Measurements from ENCODE around the gene ETV6. TPM values are rescaled to one million over a fixed set of nuclear protein-coding genes. Genes with fewer than 3 reads are reported as not detected.

ETV6 gene
- polyA plus RNA-seq, 2 of the 4 experiments (the other 2 are of a cell fraction): 4.0 to 7.0 TPM

DNA sequence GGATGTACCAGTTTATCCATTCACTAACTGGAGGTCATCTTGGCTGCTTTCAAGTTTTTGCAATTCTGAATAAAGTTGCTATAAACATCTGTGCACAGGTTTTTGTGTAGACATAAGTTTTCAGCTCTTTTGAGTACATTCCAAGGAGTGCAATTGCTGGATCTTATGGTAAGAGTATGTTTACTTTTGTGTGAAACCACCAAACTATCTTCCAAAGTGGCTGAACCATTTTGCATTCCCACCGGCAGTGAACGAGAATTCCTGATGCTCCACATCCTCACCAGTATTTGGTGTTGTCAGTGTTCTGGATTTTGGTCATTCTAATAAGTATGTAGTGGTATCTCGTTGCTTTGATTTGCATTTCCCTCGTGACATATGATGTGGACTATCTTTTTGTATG is 270.8 kb downstream of the ETV6 start:
- TF ChIP-seq PHF8 (IDR thresholded peaks at IDR 0.05; ENCODE audit: borderline replicate concordance, low read depth) (no peak), HEYL (CRISPR knock-in tag; IDR thresholded peaks at IDR 0.05) (no peak), ZNF302 (CRISPR knock-in tag; IDR thresholded peaks at IDR 0.05) (no peak), KDM1A (IDR thresholded peaks at IDR 0.05; ENCODE audit: low read depth) (no peak), EHF (CRISPR knock-in tag; IDR thresholded peaks at IDR 0.05) (no peak), ZSCAN20 (CRISPR knock-in tag; IDR thresholded peaks at IDR 0.05) (no peak), CBX2 (IDR thresholded peaks at IDR 0.05; ENCODE audit: borderline replicate concordance, low read depth) (no peak), FOSB (CRISPR knock-in tag; IDR thresholded peaks at IDR 0.05) (no peak), RAD21 (conservative IDR thresholded peaks at IDR 0.05 in 1 of 2, IDR thresholded peaks at IDR 0.05 in 1 of 2) (no peak), MAZ (IDR thresholded peaks at IDR 0.05; ENCODE audit: borderline replicate concordance, low read depth, low read length) (no peak), CHD2 (IDR thresholded peaks at IDR 0.05; ENCODE audit: low read length, partially characterized antibody) (no peak)
- TF ChIP-seq, protein P1, sequence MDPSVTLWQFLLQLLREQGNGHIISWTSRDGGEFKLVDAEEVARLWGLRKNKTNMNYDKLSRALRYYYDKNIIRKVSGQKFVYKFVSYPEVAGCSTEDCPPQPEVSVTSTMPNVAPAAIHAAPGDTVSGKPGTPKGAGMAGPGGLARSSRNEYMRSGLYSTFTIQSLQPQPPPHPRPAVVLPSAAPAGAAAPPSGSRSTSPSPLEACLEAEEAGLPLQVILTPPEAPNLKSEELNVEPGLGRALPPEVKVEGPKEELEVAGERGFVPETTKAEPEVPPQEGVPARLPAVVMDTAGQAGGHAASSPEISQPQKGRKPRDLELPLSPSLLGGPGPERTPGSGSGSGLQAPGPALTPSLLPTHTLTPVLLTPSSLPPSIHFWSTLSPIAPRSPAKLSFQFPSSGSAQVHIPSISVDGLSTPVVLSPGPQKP (IDR thresholded peaks at IDR 0.05; ENCODE audit: low read depth, low read length): no peak
- TF ChIP-seq, protein P2, sequence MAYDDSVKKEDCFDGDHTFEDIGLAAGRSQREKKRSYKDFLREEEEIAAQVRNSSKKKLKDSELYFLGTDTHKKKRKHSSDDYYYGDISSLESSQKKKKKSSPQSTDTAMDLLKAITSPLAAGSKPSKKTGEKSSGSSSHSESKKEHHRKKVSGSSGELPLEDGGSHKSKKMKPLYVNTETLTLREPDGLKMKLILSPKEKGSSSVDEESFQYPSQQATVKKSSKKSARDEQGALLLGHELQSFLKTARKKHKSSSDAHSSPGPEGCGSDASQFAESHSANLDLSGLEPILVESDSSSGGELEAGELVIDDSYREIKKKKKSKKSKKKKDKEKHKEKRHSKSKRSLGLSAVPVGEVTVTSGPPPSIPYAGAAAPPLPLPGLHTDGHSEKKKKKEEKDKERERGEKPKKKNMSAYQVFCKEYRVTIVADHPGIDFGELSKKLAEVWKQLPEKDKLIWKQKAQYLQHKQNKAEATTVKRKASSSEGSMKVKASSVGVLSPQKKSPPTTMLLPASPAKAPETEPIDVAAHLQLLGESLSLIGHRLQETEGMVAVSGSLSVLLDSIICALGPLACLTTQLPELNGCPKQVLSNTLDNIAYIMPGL (CRISPR knock-in tag; IDR thresholded peaks at IDR 0.05; ENCODE audit: borderline replicate concordance): no peak
- Histone ChIP-seq H3K9me3 (0 out of 3 replicates have a peak, but pooled peaks cover 3% of the 10 kb centered on the region), H3K4me1 (no peaks in the 10 kb centered on the region), H3K27ac (no peak overlapping the region), H3K4me2 (no peak overlapping the region), H3K4me3 (no peak overlapping the region)
- POLR2A ChIA-PET: no interaction called here
- CTCF ChIA-PET: no interaction called here
- no peak for FAIRE-seq
- WGBS (ENCODE audit: missing lambda C conversion rate): 19% methylated on average over 4 of the region's 4 CpGs
- no peak for DNase-seq (ENCODE audit: low read depth in 1 of 2, low spot score in 1 of 2)
- ATAC-seq: no peak

DNA sequence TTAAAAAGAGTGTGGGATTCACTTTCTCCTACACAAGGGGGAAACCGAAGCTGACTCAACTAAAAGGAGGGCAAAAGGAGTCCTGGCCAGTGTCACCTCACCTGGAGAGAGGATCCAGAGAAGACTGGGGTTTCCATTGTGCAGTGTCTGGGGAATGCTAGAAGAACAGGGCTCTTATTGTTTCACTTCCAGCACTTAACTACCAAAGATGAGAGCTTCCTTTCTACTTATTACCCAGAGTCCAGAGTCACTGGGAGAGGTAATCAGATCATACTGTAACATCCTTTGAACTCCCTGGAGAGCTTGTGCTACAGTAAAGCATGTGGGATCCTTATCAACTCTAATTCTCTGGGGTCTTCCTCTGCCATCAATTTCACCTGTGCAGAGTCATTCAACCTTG is 272.9 kb downstream of the ETV6 start:
- CTCF ChIA-PET: interaction anchor here (0.9 to 2.1 kb wide), 5 partner anchors 13 to 485 kb away, joined by 3 to 5 read pairs (median 3); no protein-coding TSS in a partner anchor
- no peak for ATAC-seq
- POLR2A ChIA-PET: no interaction called here
- TF ChIP-seq, protein P3, sequence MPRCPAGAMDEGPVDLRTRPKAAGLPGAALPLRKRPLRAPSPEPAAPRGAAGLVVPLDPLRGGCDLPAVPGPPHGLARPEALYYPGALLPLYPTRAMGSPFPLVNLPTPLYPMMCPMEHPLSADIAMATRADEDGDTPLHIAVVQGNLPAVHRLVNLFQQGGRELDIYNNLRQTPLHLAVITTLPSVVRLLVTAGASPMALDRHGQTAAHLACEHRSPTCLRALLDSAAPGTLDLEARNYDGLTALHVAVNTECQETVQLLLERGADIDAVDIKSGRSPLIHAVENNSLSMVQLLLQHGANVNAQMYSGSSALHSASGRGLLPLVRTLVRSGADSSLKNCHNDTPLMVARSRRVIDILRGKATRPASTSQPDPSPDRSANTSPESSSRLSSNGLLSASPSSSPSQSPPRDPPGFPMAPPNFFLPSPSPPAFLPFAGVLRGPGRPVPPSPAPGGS (IDR thresholded peaks at IDR 0.05): no peak
- TF ChIP-seq RCOR1 (IDR thresholded peaks at IDR 0.05; ENCODE audit: low read depth, low read length) (no peak), ZNF302 (CRISPR knock-in tag; IDR thresholded peaks at IDR 0.05) (no peak), ZFP36 (IDR thresholded peaks at IDR 0.05; ENCODE audit: borderline replicate concordance, partially characterized antibody) (no peak), ZC3H11A (IDR thresholded peaks at IDR 0.05) (no peak), HEYL (CRISPR knock-in tag; IDR thresholded peaks at IDR 0.05) (no peak), GATA3 (IDR thresholded peaks at IDR 0.05; ENCODE audit: borderline replicate concordance) (no peak), EP300 (IDR thresholded peaks at IDR 0.05) (no peak), HOXB5 (CRISPR knock-in tag; IDR thresholded peaks at IDR 0.05) (no peak), CHD4 (IDR thresholded peaks at IDR 0.05; ENCODE audit: borderline replicate concordance) (no peak), FOSB (CRISPR knock-in tag; IDR thresholded peaks at IDR 0.05) (no peak), POLR2AphosphoS2 (conservative IDR thresholded peaks at IDR 0.05; ENCODE audit: low read length) (no peak), HDAC2 (IDR thresholded peaks at IDR 0.05) (no peak), TFCP2L1 (CRISPR knock-in tag; IDR thresholded peaks at IDR 0.05) (no peak), RFX5 (IDR thresholded peaks at IDR 0.05) (no peak), CEBPB (IDR thresholded peaks at IDR 0.05) (no peak), SMC3 (IDR thresholded peaks at IDR 0.05) (no peak)
- TF ChIP-seq, protein P1 (IDR thresholded peaks at IDR 0.05; ENCODE audit: low read depth, low read length): no peak
- TF ChIP-seq, protein P4, sequence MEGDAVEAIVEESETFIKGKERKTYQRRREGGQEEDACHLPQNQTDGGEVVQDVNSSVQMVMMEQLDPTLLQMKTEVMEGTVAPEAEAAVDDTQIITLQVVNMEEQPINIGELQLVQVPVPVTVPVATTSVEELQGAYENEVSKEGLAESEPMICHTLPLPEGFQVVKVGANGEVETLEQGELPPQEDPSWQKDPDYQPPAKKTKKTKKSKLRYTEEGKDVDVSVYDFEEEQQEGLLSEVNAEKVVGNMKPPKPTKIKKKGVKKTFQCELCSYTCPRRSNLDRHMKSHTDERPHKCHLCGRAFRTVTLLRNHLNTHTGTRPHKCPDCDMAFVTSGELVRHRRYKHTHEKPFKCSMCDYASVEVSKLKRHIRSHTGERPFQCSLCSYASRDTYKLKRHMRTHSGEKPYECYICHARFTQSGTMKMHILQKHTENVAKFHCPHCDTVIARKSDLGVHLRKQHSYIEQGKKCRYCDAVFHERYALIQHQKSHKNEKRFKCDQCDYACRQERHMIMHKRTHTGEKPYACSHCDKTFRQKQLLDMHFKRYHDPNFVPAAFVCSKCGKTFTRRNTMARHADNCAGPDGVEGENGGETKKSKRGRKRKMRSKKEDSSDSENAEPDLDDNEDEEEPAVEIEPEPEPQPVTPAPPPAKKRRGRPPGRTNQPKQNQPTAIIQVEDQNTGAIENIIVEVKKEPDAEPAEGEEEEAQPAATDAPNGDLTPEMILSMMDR (IDR thresholded peaks at IDR 0.05): no peak
- Histone ChIP-seq H3K27ac (no peak overlapping the region), H3K4me3 (no peak overlapping the region), H3K4me1 (no peaks in the 10 kb centered on the region), H3K9me3 (0 out of 3 replicates have a peak, but pooled peaks cover 3% of the 10 kb centered on the region), H3K4me2 (no peak overlapping the region)
- FAIRE-seq: no peak
- 0% methylated on average over 1 of the region's 1 CpG for WGBS (ENCODE audit: missing lambda C conversion rate)
- no peak for DNase-seq (ENCODE audit: low read depth in 1 of 2, low spot score in 1 of 2)

Measured in A549 (cell line).